ENCODE data around the gene LOXL1.

LOXL1 gene

DNA sequence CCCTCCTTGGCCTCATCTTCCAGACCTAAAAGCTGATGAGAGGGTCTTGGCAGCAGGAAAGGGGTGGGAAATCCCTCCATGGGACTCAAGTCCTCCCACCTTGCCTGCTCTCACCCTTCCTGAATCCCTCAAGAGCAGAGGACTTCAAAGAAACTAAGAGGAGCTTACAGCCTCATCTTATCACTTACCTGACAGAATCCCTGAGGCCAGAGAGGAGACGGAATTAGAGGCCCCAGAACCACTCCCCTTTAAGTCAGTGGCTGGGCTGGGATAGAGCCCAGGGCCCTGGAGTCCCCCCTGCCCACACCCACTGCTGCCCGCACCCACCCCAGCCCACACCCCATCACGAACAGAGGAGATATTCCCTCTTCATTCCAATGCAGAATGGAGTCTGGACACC lies 15.2 kb downstream of the LOXL1 start:
- no peak for DNase-seq

DNA sequence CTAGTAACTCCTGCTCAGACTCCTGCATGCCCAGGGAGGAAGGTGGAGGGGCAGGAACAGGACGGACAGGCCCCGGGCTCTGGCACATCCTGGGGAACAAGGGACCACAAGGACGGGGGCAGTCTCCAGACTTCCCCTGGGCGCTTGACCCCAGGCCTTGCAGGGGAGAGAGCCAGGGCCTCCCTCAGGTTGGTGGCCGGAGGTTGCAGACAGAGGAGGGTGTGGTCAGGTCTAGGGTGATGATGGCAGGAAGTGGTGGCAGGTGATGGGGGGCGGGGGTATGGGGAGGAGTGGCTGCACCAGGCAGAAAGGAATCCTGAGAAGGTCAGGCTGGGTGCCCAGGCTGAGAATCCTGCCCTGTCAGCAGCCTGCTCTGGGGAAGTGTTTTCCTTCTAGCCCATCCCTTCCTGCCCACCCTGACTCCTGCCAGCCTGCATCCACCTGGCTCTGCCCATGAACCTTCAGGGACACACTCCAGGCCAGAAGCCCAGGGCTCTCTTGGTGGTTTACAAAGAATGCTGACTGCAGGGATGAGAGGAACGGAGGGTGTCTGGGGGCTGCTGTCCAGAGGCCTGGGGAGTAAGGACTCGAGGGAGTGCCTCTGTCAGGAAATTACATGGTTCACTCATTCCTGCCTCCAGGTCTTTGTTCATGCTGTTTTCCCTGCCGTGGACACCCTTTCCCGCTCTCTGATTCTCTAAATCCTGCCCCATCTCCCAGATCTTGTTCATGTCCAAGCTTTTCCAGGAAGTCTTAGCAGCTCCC lies 15.8 kb downstream of the LOXL1 start:
- peak; percentile 39 for DNase-seq

DNA sequence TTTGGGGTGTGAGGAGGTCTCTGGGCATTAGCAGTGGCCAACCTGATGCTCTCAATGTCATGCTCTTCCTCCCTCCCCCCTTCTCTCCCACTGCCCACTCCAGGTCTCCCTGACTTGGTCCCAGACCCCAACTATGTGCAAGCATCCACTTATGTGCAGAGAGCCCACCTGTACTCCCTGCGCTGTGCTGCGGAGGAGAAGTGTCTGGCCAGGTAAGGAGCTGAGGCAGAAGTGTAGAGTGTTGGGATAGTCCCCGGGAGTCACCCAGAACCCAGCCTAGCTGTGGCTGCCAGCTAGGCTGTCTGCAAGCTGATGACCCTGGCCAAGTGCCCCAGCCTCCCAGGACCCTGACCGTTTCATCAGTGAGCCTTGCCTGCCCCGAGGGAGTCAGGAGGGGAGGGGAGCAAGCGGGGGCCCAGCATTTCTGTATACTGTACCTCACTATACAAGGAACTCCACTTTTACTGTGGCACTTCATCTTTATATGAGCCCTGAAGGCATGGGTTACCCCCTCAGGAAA lies 16.5 kb downstream of the LOXL1 start:
- no peak for DNase-seq

DNA sequence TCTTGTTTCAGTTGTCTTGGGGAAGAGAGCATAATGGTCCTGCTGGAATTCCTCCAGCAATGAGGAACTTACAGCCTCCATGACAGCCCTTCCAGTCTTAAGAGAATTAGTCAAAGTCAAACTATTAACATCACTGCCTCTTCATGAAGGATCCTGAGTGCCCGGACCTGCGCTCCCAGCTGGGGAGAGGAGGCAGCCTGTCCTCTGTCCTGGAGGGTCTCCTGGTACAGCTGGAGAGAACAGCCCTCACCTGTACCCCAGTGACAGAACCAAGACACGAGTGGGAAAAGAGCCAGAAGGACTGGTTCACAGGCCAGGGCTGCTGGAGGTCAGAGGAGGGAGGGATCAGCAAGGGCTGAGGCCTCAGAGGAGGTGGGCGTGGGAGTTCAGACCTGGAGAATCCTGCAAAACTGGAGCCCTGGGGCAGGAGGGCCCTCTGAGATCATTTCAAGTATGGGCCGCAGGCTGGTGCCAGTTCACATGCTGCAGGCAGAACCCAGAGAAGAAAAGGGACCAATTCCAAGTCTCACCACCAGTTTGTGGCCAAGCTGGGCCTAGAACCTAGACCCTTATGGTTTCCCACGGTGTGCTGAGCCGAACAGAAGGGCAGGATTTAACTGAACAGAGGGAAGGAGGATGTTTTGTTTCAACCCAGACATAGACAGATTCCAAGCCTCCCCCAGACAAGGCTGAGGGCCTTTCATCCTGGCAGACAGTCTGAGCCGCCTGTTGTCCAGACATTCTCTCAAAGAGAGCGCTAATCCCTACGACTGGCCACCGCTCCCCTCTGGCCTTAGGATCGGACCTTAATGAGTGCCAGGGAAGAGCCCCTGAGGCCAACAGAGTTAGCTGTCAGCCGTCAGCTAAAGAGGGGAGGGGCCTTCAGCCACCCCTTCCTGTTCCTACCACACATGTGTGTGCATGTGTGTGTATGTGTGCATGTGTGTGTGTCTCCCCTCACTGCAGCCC lies 18.2 kb downstream of the LOXL1 start:
- DNase-seq = no peak

DNA sequence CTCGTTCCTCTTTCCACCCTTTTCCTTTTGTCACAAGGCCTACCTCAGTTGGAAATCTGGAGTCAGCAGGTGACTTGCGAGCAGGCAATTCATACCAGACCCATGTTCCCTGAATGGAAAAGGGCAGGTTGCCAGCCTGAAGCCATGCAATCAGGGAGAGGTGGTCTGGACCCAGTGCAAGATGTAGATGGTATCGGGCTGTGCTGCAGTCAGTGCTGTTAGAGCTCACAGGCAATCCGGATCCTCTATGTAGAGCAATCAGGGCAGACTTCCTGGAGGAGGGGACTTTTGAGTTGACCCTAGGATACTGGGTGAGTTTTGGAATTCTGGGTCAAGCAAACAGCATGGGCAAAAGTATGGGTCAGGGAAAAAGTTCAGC lies 18.9 kb downstream of the LOXL1 start:
- DNase-seq = no peak

DNA sequence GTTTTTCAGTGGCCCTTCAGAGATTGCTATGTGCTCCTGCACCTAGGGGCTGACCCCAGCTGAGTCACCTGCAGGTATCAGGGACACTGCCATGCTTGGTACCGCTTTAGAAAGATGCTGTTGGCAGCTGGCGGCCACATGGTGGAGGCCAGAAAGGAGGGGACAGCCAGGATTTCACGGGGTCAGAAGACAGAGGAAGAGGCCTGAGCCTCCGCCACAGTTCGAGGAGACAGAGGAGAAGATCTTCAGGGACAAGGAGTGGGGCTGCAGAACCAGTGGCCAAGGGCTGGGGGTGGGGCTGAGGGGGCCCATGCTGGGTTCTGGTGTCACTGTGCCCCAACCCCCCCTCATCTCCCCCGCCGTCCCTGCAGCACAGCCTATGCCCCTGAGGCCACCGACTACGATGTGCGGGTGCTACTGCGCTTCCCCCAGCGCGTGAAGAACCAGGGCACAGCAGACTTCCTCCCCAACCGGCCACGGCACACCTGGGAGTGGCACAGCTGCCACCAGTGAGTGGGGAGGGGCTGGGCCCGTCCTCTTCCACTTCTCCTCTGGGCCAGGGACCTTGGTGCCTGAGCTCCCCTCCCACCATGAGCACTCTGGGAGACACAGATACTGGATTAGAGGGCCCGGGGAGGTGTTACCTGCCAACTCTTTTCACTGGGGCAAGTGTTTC lies 19.9 kb downstream of the LOXL1 start:
- no peak for DNase-seq

DNA sequence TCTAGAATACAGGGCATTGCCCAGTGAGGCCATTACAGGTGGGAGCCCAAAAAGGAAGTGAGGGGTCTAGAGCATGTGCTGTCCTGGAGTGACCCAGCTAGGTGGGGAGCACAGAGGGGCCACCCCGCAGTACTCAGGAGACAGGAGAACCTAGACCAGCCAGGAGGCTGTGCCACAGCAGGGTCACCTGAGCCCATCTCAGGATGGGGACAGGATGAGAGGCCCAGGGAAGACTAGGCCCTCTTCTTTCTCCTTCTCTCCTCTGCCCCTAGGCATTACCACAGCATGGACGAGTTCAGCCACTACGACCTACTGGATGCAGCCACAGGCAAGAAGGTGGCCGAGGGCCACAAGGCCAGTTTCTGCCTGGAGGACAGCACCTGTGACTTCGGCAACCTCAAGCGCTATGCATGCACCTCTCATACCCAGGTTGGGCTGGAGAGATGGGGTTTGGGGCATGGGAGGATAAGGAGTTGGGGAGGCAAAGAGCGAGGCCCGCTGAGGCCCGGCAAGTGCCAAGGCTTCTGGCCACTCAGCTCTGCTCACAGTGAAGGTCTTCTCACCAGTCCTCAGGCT lies 20.6 kb downstream of the LOXL1 start:
- DNase-seq = no peak

DNA sequence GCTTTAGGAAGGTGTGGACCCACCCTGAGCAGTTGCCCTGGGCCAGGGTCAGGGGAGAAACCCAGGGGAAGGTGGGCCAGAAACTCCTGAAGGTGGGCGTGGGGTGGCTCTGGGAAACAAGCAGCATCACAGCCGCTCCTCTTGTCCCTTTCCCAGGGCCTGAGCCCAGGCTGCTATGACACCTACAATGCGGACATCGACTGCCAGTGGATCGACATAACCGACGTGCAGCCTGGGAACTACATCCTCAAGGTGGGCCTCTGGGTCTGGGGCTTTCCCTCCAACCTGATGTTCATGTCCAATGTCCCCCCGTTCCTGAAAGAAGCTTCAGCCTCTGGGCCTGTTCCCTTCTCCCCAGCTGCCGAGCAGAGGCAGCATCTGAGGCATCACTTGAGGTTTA lies 21.4 kb downstream of the LOXL1 start:
- no peak for DNase-seq

DNA sequence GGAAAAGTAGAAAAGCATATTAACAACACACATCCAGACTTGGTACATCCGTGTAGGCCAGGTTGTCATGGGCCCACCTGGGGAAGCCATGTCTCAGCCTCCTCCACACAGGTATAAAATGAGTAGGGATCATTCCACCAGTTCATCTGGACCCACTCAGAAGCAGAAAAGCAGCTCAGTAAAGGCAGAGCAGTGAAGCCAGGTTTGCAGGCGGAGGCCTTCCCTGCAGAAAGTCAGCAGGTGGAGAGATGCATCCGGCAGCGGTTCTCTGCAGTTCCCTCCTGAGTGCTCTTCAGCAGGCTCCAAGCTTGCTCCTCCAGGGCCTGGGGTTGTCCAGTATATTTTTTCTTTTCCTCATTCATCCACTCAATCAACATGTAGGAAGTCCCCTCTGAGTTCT lies 22.1 kb downstream of the LOXL1 start:
- DNase-seq = no peak

DNA sequence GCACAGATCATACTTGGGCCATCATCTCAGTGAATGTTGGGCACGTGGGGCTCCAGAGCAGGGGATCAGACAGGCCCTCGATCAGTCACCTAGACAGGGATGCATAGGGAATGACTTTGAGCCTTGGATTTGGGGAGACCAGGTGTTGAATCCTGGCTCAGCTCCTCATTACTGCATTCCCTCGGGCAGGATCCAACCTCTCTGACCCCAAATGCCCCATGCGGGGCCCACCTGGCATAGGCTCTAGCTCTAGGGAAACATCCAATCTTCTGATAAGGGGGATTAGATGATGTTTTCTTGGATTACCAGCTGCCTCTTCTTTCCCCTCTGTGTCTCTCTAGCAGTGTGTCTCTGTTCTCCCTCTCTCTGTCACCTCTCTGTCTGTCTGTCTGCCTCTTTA lies 22.7 kb downstream of the LOXL1 start:
- no peak for DNase-seq

DNA sequence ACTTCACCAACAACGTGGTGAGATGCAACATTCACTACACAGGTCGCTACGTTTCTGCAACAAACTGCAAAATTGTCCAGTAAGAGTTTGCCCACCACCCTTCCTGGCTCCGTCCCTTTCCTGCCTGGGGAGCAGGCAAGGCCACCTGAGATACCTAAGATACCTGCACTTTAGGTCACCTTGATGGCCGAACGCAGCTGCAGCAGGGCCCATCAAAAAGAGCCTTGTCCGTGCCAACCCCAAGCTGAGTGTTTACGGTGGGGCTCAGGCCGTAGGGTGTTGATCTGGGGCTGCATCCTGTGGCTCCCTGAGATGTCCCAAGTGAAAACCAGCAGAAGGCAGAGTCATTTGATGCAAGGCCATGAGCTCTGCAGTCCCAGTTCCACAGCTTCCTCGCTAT lies 23.2 kb downstream of the LOXL1 start:
- no peak for DNase-seq

DNA sequence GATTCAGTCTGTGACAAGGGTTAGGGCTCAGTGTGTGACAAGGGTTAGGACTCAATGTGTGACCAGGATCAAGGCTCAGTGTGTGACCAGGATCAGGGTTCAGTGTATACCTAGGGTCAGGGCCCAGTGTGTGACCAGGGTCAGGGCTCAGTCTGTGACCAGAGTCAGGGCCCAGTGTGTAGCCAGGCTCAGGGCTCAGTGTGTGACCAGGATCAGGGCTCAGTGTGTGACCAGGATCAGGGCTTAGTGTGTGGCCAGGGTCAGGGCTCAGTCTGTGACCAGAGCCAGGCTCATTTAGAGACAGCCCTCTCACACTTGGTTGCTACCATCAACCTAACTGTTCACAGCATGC lies 24.2 kb downstream of the LOXL1 start:
- no peak for DNase-seq

DNA sequence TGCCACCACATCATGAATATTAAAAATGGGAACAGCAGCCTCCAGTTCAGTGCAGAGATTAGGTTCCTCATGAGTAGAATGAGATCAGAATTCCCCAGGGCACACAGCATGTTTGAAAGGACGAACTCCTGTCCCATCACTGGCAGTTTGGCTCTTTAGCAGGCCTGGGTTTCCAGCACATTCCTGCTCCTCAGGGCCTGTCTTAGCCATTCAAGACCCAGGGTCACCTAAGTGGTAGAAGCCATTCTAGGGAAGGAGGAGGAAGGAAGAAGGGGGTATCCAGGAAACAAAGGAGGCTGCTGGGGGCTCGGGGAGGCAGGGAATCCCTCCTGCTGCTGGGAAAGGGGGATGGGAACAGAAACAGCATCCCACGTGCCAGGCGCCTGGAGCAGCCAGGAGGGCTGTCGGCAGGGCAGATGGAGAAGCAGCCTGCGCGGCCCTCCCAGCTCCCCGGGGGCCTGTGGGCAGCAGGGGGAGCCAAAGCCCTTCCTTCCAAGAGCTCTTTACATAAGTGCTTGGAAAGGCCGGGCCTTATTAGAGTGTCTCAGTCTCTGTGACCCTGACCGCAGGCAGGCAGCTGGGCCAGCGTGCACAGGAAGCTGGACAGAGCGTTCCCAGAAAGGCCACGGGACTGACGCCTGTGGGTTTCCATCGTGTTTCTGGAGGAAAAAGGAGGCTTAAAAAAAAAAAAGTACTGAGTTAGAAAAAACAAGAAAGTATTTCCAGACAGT lies 24.7 kb downstream of the LOXL1 start:
- peak; percentile 96 for DNase-seq

DNA sequence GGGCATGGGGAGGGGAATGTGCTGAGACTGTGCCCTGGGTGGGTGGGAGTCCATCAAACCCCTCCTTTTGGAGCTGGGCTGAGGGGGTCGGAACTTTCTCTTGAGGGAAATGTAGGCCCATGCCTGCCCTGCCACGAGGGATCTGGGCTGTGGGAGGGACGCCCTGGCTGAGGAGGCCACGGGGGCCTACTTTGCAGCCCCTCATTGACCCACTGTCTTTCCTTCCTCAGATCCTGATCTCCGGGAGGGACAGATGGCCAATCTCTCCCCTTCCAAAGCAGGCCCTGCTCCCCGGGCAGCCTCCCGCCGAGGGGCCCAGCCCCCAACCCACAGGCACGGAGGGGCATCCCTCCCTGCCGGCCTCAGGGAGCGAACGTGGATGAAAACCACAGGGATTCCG lies 25.3 kb downstream of the LOXL1 start:
- DNase-seq = no peak

DNA sequence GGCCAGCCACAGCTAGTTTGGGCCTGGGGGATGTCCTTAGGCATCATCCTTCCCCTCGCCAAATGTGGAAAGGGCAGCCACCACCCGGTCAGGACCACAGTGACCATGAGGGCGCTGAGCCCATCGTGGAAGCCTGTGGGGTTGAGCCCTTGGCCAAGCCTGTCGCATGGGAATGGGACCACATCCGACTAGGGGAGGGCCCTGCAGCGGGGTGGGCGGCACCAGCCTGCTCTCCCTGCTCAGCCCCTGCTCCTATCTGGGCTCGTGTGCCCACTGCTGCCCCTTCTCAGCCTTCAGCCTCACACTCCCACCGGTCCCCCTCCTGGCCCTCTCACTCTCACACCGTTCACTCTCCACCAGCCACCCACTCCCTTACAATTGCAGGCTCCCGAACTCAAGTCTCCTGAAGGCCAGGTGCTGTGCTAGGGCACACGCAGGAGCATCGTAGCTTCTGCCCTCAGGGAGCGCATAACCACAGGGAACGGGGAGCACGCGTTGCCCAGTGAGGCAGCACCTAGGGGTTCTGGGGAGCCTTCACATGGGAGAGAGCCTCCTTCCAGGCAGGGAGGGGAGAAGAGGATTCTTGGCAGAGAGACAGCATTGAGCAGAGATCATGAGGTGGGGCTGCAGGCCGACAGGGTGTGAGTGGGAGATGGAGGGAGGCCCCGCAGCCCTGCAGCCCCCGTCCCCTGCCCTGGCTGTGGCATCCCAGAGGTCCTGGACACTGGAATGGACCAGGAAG lies 26.1 kb downstream of the LOXL1 start:
- DNase-seq = no peak

DNA sequence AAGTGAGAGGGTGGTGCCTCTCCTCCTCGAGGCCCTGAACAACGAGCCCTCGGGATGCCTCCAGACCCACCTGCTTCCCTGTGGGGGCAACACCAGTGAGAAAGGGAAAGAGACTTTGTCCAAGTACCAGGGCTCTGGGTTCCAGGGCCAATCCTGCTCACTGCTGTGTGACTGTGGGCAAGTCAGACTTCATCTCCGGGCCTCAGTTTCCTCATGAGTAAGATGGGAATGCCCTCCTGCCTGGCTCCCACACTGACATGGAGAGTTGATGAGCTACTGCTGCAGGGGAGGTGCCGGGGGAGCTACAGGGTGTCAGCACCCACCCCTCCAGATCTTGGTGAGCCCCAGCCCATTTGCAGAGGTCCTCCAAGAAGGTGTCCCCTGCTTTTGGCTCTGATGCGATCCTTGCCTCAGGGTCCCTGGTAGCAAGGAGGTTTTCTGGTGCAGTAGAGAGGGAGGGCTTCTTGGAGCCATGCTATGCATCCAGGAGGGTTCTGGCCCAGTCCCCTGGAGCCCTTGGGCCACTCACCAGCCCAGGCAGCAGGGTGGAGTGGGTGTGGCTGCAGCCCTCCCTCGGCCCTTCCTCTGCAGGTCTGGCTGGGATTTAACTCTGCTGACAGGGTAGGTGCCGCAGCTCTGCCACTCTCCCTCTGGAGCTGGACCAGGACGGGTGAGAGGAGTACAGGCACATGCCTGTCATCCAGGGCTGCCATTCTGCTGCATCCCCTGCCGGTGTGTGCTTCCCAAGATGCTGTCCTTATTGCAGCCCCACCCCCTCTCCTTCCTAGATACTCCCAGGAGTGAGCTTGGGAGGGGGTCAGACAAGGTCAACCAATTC lies 26.9 kb downstream of the LOXL1 start:
- no peak for DNase-seq

DNA sequence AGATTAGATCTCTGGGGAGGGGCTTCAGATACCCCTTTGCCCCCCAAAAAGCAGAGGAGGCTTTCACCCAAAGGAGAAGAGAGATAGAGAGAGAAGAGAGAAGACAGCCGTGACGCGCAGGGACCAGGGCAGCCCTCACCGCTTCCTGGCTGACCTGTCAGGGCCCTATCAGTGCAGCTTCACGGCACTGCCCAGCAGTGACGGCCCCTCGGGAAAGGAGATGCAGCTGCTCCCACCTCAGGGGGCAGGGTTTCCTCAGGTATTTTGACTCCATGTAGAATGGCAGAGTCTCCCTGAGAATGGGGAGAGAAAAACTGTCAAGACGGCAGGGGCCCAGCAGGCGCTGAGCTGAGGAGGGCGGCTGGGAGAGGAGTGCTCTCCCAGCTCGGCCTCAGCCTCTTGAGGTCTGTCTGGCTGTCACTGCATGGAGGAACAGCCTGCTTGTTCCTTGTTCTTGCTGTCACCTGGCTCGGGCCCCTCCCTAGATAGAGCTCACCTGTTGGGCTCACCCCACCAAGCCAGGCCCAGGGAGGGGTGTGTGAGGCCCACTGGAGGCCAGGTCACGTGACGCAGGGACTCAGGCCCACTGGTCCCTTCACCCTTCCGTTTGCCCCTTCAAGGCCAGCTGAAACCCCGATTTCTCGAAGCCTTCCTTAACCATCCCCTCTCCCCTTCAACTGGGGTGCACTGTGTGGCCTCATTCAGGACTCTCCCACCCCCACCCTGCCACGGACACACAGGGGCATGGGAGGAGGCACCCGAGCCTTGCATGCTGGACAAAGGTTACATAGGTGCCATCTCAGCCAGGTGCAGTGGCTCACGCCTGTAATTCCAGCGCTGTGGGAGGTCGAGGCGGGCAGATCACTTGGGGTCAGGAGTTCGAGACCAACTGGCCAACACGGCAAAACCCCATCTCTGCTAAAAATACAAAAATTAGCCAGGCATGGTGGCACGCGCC lies 28.2 kb downstream of the LOXL1 start:
- DNase-seq = no peak

DNA sequence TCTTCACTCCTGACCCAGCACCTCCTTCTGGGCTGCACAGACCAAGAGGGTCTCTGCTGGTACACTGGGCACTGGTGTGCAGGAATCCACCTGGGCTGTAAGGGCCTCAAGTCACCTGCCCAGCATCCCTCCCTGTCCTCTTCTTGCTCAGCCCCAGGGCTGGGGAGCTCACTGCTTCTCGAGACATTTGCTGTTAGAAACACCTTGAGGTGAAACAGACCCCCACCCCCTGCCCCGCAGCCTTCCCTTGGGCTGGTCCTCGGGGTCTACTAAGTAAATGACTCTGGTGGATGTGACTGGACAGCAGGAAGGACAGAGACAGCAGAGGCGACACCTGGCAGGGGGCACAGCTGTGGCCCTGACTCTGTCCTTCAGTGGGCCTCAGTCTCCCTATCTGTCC lies 29.1 kb downstream of the LOXL1 start:
- DNase-seq = no peak
